Hepatocyte (in vitro differentiated cells): ENCODE measurements around the gene POLD4.

Experiments used
- CTCF ChIP-seq: fragments of 200-600 bp; sonication (generic); IDR thresholded peaks from 2 replicates; pipeline ENCODE4 v1.5.1; 2016; ENCODE audit warnings: antibody characterized with exemption, mild to moderate bottlenecking; ENCODE audit not compliant: poor library complexity
- EZH2 ChIP-seq: fragments of 200-600 bp; sonication (generic); IDR thresholded peaks from 2 replicates; pipeline ENCODE4 v1.6.1; 2016; ENCODE audit warnings: antibody characterized with exemption, mild to moderate bottlenecking, borderline replicate concordance
- EZH2phosphoT487 ChIP-seq: fragments of 200-600 bp; sonication (generic); IDR thresholded peaks from one replicate; pipeline ENCODE4 v1.6.1; 2018; ENCODE audit warnings: antibody characterized with exemption, mild to moderate bottlenecking, low read depth, moderate library complexity; ENCODE audit not compliant: unreplicated experiment, severe bottlenecking

- TF ChIP-seq CTCF (no peak), EZH2 (no peak), EZH2phosphoT487 (no peak)
Measured at GRCh38 chr11:67369801-67370284, 16.5 kb upstream of the POLD4 start.
